ENCODE measurements around the gene B4GALT5. TPM values are rescaled to one million over a fixed set of nuclear protein-coding genes. Genes with fewer than 3 reads are reported as not detected.

B4GALT5 gene
- total RNA-seq, 1 donor from 2014 or later = 115 TPM

DNA sequence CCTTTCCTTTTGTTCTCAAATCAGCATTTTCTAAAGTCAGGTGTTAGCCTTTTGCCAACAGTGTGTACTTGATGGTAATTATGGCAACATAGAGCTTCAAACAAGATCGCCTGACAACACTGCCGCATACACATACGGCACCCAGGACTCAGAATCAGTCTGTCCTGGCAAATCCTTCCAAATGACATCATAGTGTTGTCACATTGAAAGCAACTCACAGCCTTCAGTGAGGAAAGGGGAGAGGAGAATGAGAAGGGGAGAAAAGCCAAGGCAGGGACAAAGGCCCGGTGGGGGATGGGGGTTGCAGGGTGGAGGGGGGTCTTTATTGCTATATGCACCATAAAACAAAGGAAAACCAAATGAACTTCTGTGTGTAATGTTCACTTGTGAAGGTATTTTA lies 80.0 kb downstream of the B4GALT5 start:
- Mint-ChIP-seq H3K36me3 (ENCODE audit: low read depth, unreplicated experiment) (peaks cover 54% of the 10 kb centered on the region), H3K27me3 (ENCODE audit: unreplicated experiment) (peaks cover 16% of the 10 kb centered on the region), H3K27ac (ENCODE audit: unreplicated experiment) (peak overlapping the region; percentile 58), H3K4me3 (ENCODE audit: unreplicated experiment) (peak overlapping the region; percentile 45), H3K4me1 (ENCODE audit: unreplicated experiment) (peaks cover 35% of the 10 kb centered on the region), H3K9me3 (ENCODE audit: unreplicated experiment) (no peaks in the 10 kb centered on the region)
- TF ChIP-seq, protein P1, sequence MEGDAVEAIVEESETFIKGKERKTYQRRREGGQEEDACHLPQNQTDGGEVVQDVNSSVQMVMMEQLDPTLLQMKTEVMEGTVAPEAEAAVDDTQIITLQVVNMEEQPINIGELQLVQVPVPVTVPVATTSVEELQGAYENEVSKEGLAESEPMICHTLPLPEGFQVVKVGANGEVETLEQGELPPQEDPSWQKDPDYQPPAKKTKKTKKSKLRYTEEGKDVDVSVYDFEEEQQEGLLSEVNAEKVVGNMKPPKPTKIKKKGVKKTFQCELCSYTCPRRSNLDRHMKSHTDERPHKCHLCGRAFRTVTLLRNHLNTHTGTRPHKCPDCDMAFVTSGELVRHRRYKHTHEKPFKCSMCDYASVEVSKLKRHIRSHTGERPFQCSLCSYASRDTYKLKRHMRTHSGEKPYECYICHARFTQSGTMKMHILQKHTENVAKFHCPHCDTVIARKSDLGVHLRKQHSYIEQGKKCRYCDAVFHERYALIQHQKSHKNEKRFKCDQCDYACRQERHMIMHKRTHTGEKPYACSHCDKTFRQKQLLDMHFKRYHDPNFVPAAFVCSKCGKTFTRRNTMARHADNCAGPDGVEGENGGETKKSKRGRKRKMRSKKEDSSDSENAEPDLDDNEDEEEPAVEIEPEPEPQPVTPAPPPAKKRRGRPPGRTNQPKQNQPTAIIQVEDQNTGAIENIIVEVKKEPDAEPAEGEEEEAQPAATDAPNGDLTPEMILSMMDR (IDR thresholded peaks at IDR 0.05; ENCODE audit: unreplicated experiment) = no peak
- DNase-seq (ENCODE audit: low spot score) = no peak

DNA sequence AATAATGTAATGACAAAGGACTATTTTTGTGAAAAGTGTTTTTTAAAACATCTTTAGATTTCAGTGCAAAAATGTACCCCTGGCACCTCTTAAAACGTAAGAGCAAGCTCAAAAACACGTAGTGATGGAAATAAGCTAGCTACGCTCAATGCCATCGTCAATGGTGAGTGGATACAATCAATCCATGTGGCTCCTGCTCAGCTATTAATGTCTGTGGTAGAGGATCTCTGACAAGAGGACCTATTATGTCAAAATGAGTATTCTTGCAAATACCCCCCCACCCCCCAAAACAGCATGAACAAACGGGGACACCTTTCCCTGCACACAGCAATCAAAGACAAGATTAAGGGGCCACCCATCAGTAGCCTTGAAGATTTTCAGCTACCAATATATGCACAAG lies 80.7 kb downstream of the B4GALT5 start:
- DNase-seq (ENCODE audit: low spot score) = no peak
- Mint-ChIP-seq H3K36me3 (ENCODE audit: low read depth, unreplicated experiment) (peaks cover 57% of the 10 kb centered on the region), H3K27ac (ENCODE audit: unreplicated experiment) (no peak overlapping the region), H3K27me3 (ENCODE audit: unreplicated experiment) (peaks cover 16% of the 10 kb centered on the region), H3K9me3 (ENCODE audit: unreplicated experiment) (no peaks in the 10 kb centered on the region), H3K4me3 (ENCODE audit: unreplicated experiment) (no peak overlapping the region), H3K4me1 (ENCODE audit: unreplicated experiment) (peaks cover 35% of the 10 kb centered on the region)
- TF ChIP-seq, protein P1 (IDR thresholded peaks at IDR 0.05; ENCODE audit: unreplicated experiment) = no peak

DNA sequence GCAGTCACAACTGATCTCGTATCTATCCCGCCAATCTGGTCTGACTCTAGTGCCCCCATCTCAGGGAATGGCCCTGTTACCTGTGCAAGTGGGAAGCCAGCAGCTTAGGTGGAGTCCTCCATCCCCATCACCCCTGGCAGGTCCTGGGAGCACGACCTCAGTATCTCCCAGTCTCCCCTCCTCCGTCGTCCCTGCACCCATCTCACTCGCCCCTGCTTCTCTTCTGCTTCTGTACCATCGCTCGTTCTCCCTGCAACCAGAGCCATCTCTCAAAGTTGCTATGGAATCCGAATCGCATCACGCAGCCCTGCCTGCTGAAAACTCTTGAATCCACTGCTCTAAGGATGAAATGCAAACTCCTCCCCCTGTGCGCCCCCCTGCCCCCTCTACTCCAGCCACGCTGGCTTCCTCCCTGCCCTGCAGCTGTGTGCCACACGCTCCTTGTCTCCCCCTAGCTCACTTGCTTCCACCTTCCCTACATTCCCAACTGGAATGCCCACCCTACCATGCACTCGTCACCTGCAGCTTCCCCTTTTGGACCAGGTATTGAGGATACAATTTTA lies 81.7 kb downstream of the B4GALT5 start:
- no peak for DNase-seq (ENCODE audit: low spot score)
- H3K4me1 Mint-ChIP-seq (ENCODE audit: unreplicated experiment) = peaks cover 39% of the 10 kb centered on the region
- peak overlapping the region; percentile 54 for H3K4me3 Mint-ChIP-seq (ENCODE audit: unreplicated experiment)
- peaks cover 52% of the 10 kb centered on the region for H3K36me3 Mint-ChIP-seq (ENCODE audit: low read depth, unreplicated experiment)
- H3K27ac Mint-ChIP-seq (ENCODE audit: unreplicated experiment) = peak overlapping the region; percentile 88
- H3K27me3 Mint-ChIP-seq (ENCODE audit: unreplicated experiment) = peaks cover 16% of the 10 kb centered on the region
- TF ChIP-seq, protein P1 (IDR thresholded peaks at IDR 0.05; ENCODE audit: unreplicated experiment) = no peak
- H3K9me3 Mint-ChIP-seq (ENCODE audit: unreplicated experiment) = no peaks in the 10 kb centered on the region

DNA sequence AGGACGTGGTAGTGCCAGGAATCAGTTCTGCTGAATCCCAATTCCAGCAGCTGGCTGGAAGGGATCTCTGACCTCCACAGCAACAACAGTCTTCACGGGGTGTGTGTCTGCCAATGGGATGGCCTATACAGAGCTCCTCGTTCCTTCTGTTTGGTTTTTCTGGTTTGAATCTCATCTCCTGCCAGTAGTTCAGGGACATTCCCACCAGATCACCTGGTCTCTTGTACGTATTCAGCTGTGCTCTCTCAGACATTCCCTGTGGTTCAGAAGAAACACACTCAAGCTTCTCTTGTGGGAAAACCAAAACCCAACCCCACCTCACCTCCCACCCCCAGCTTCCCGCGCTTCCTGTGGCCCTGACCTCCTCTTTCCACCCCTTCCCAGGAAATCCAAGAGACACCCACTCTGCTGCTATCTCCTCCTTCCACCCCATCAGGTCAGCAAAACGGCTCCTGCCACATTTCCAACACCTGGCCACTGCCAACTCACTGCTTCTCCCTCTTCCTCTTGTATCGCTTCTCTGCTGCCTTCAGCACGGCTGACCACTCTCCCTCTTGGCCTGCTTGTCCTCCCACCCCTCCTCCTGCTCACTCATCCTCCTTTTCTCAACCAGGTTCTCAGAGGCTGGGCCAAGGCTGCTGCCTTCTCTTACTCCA lies 82.5 kb downstream of the B4GALT5 start:
- Mint-ChIP-seq H3K4me3 (ENCODE audit: unreplicated experiment) (peak overlapping the region; percentile 65), H3K9me3 (ENCODE audit: unreplicated experiment) (no peaks in the 10 kb centered on the region), H3K4me1 (ENCODE audit: unreplicated experiment) (peaks cover 36% of the 10 kb centered on the region), H3K36me3 (ENCODE audit: low read depth, unreplicated experiment) (peaks cover 48% of the 10 kb centered on the region), H3K27me3 (ENCODE audit: unreplicated experiment) (peaks cover 16% of the 10 kb centered on the region), H3K27ac (ENCODE audit: unreplicated experiment) (peak overlapping the region; percentile 88)
- TF ChIP-seq, protein P1 (IDR thresholded peaks at IDR 0.05; ENCODE audit: unreplicated experiment) = no peak
- DNase-seq (ENCODE audit: low spot score) = no peak

DNA sequence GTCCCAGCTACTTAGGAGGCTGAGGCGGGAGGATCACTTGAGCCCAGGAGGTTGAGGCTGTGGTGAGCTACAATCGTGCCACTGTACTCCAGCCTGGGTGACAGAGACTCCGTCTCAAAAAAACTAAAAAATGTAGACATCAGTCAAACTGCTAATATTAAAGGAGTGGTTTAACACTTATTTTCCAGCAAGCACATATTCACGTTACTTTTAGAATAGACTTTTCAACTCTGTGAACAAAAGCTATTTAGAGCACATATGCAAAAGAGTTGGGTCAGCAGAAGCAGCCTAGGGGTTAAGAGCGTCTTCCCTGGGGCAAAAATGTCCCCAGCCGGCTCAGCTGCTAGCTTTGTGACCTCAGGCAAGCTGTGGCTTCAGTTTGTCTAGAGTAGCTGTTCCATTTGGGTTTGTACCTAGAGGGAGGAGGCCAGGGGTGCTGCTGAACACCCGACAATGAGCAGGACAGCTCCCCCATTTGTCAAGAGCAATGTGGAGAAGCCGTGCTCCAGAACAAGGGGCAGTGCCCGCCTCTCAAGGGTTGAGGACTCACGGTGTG lies 83.2 kb downstream of the B4GALT5 start:
- Mint-ChIP-seq H3K27me3 (ENCODE audit: unreplicated experiment) (peaks cover 20% of the 10 kb centered on the region), H3K27ac (ENCODE audit: unreplicated experiment) (peak overlapping the region; percentile 88), H3K4me1 (ENCODE audit: unreplicated experiment) (peaks cover 41% of the 10 kb centered on the region), H3K9me3 (ENCODE audit: unreplicated experiment) (no peaks in the 10 kb centered on the region), H3K4me3 (ENCODE audit: unreplicated experiment) (no peak overlapping the region), H3K36me3 (ENCODE audit: low read depth, unreplicated experiment) (peaks cover 42% of the 10 kb centered on the region)
- TF ChIP-seq, protein P1 (IDR thresholded peaks at IDR 0.05; ENCODE audit: unreplicated experiment) = no peak
- no peak for DNase-seq (ENCODE audit: low spot score)
